Activated T-cell treated with anti-CD3 and anti-CD28 coated beads for 1 hour (primary cell): ENCODE results near the gene NSG1.

Experiments
- DNase-seq: peaks from one replicate; pipeline ENCODE4 v3.0.0-alpha.2; 2020; ENCODE audit warnings: low read depth

Gene NSG1

GRCh38 chr4:4396628-4397440 lies 9.9 kb downstream of the NSG1 start:
- no peak for DNase-seq

DNA sequence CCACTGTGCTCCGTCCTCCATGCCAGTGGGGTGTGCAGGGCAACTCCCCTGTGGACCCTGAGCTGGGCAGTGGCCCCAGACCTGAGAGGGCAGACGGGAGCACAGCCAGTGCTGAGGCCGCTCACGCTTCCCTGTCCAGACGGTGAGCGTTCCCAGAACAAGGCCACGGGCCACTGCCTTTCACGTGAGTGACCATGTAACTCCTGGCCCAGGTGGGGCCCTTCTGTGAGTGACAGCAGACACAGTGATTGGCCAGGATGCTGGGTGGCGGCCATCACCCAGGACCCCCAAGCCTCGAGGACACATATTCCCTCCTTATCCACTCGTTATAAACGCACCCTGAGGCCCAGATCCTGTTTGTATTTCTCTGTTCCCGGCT lies 10.5 kb downstream of the NSG1 start:
- DNase-seq = no peak

DNA sequence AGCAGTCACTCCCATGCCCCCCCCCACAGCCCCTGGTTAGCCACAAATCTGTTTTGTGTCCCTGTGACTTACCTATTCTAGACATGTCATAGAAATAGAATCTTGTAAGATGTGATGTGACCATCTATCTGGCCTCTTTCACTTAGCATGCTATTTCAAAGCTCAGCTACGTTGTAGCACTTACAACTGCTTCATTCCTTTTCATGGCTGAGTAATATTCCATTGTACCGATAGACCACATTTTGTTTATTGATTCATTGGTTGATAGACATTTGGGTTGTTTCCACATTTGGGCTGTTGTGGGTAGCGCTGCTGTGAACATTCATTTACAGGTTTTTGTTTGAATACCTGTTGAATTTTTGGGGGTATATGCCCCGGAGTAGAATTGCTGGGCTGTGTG lies 11.5 kb downstream of the NSG1 start:
- no peak for DNase-seq

- no peak for DNase-seq
Observed at GRCh38 chr4:4401036-4401435, 14.1 kb downstream of the NSG1 start.

DNA sequence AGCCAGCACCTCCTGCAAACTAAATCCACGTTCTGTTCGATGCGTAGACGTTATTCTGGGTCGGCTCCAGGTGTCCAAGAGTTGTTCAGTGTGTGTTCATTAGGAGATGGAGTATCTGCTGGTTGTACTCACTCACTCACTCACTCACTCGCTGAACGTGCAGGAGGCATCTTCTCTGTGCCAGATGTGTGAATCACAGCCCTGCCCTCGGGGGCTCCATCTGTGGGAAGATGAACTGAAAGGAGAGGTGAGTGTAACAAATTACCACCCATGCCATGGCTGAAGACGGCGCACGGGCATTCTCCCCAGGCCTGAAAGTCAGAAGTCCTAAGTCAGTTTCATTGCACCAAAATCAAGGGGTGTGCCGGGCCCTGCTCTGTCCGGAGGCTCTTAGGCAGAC lies 16.1 kb downstream of the NSG1 start:
- no peak for DNase-seq

GRCh38 chr4:4405358-4405962 lies 18.6 kb downstream of the NSG1 start:
- no peak for DNase-seq

- DNase-seq = no peak
Observed at GRCh38 chr4:4406455-4407298, 19.8 kb downstream of the NSG1 start.

GRCh38 chr4:4407299-4408131 lies 20.6 kb downstream of the NSG1 start:
- DNase-seq = no peak

DNA sequence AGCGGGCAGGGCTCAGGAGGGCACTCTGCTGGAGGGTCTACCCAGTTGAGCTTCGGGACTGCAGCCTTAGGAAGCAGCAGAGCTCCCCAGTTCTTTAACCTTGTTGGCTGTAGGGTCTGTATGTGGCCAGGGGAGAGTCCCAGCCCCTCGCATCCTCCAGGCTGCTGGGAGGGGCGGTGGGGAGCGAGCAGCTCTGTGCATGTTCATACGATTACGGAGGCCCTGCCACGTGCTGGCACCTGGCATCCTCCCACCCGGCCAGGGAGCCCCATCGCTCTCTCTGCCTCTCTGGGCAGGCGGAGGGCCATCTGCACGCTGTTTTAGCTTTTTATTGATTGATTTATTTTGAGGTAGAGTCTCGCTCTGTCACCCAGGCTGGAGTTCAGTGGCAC lies 21.2 kb downstream of the NSG1 start:
- no peak for DNase-seq

DNA sequence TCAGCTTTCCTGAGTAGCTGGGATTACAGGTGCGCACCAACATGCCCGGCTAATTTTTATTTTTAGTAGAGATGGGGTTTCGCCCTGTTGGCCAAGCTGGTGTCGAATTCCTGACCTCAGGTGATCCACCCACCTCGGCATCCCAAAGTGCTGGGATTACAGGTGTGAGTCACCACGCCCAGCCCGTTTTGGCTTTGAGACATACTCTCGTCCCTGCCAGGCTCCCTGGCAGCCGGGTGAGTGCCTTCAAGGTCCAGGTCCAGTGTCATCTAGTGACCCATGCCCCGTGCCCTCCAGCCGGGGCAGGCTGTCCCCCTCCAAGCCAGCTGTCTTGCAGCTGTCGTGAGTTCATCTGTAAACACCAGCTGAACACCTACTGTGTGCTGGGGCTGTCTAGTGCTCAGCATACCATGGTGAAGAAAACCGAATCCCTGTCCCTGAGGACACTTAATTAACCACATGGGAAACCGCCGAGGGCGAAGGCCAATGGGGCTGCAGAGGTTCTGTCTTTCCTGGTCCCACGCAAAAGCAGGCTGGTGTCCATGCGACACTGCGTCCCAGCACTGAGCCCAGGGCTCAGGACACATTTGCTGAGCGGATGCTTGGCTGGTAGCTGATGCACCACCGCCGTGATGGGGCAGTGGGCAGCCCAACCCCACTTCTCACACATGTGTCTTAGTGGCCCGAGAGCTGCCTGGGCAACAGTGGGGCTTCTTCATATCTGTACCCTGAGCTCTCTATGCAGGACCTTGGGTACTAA lies 21.9 kb downstream of the NSG1 start:
- no peak for DNase-seq

DNA sequence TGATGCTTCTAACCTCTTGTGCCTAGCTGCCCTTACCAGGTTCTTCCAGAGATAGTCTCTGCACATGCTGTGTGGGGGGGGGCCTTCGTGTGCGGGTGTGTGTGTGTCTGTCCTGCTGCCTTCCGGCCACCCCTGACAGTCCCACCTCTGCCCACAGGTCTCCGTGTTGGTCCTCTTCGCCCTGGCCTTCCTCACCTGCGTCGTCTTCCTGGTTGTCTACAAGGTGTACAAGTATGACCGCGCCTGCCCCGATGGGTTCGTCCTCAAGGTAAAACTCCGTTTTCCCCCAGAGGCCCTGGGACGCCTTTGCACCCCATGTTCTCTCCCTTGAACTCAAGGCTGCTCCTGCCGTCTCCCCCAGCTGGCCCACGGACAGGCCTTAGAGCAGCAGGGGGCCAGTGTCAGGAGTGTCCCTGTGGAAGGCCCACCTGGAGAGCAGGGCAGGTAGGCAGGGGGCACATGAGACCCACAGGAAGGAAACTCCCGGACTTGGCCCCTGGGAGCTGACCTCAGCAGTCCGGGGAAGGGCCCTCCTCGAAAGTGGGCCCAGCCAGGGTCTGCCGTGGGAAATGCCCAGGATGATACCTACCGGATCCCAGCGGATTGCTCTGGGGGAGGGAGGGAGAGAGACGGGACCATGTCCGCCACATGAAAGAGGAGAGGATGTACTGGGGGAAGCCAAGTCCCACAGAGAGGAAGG lies 22.7 kb downstream of the NSG1 start:
- no peak for DNase-seq

DNA sequence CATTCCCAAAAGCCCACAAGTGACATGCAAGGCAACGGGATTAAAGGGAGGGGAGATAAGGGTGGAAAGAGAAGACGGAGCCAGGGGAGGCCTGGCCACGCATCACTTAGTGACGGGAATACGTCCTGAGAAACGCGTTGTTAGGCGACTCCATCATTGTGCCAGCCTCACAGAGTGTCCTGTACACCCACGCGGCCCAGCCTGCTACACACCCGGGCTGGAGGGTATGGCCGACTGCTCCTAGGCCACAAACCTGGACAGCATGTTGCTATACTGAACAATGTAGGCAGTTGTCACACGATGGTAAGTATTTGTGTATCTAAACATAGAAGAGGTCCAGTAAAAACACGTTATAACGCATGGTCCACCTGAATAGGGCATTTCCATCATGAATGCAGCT lies 23.4 kb downstream of the NSG1 start:
- DNase-seq = no peak

DNA sequence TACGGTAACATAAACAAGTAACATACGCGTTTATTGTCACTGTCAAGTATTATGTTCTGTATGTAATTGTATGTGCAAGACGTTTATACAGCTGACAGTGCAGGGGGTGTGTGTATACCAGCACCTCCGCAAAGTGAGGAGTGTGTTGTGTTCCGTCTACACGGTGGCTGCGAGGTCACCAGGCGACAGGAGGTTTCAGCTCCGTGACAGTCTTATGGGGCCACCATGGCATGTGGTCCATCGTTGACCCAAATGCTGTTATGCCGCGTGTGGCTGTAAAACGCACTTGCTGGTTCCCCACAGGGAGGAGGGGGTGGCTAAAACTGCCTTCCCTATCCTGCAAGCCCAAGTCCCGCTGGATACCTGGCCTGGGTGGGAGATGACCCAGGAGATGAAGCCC lies 25.0 kb downstream of the NSG1 start:
- DNase-seq = no peak

DNA sequence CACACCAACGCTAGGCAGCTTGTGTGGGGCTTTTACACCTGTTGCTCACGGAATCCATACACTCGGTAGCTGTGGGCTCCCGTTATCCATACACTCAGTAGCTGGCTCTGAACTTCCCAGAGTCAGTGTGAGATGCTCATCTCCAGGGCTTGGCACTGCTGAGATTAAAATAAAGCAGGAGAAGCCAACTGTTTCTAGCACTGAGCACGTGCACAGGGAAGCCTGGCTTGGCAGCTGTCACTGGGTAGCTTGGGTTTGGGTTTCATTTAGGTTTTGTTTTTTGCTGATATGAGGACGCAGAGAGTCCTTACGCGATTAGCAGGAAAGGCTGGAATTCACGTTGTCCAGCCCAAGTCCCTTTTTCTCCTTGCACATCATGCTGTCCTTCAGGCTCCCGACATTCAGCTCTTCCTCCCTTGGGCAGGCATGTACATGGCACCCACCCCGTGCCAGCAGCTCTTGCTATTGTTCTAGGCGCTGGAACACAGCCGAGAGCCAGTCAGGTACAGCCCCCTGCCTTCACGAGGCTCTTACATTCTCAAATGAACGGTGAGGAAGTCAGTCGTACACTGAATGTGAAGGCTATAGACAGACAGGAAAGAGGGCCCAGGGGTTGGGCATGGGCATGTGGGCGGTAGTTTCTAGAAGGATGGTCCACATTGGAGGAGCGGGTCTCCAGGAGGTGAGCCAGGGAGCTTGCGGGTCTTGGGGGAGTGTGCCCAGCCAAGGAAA lies 25.9 kb downstream of the NSG1 start:
- no peak for DNase-seq

- DNase-seq = no peak
Observed at GRCh38 chr4:4413373-4413725, 26.4 kb downstream of the NSG1 start.

GRCh38 chr4:4413806-4414205 lies 26.9 kb downstream of the NSG1 start:
- no peak for DNase-seq

GRCh38 chr4:4415107-4415805 lies 28.4 kb downstream of the NSG1 start:
- DNase-seq = no peak

DNA sequence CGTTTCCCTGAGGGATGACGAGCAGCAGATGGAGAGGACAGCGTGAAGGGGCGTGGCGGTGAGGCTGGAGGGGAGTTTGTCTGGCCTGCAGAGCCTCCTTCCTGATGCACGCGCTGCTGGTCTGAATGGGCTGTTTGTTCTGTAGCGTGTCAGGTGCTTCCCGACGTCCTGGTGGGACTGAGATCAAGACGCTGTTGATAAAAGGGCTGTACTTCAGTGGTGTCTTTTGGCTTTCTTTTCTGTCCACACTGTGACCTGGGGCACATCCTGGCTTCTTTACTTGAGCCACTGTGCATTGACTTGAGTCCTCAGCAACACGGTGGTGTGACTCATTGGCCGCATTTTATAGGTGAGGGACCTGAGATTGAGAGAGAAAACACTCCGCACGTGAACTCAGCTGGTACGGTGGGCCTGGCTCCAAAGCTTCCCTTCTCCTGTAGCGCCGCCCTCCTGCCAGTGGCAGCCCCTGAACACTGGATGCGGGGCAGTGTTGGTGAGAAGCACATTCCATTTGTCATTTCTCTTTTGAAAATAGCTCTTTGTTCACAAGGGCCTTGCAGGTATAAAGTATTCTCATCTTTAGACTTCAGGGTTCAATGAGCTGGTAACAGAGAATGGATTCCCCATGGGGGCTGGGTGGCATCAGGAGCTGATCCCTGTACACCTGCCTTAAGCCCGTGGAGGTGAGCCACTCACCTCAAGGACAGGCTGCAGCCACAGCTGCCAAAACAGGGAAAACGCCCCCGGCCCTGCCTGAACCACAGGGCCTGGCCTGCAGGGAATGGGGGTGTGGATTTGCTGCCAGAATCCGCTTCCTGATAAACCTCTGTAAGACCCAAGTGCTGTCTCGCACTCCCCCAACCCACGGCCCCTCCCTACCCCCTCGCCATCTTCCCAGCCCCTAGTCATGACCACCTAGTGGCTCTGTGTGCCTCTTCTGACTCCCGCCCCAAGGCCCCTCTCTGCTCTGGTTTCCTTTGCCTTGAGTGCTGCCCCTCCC lies 29.2 kb downstream of the NSG1 start:
- DNase-seq = no peak
